ENCODE data around the gene STOX1. TPM values are rescaled to one million over a fixed set of nuclear protein-coding genes. Genes with fewer than 3 reads are reported as not detected.
A peak's percentile ranks its signal among the peaks of the same experiment; 100 is the strongest.

Gene STOX1
- total and polyA plus RNA-seq, 2 of the 13 experiments (the other 11 are each of a cell fraction or from before 2014, with no cell fraction given), result 2.5 to 6.0 TPM

DNA sequence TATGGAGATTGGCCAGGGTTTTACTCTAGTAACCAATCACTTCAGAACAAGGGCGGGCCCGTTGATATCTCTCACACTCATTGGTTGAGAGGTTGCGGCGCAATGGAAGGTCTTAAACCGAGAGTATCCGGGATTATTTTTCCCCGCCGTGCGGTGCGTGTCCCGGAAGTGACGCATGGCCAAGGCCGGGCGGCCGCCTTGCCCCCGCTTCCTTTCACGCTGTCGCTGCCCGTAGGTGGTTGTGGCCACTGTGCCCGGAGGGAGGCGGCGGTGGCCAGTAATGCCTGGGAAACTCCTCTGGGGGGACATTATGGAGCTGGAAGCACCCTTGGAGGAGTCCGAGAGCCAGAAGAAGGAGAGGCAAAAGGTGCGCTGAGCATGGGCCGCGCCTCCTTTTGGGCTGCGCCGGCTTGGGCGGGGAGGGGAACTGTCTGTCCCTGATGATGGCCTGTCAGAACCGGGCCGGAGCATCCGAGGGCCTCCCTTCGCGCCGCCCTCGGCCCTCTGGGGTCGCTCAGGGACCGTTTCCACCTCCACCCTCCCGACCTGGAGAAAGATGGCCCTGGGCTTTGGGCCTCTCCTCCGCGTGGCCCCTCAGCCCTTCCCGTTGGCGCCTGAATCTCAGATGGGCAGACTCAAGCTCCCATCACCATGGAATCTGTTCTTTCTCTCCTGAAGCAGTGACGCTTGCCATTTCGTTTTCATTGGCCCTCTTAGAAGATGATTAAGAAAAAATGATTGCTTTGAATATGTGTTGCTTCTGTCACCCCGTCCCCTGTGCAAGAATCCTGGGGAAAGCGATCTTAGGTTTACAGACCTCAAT lies 74.0 kb downstream of the STOX1 start, which contains the start of gene DDX50 (continued):
- TF ChIP-seq SOX5 (CRISPR knock-in tag; IDR thresholded peaks at IDR 0.05; ENCODE audit: borderline replicate concordance) (no peak), SMYD3 (CRISPR knock-in tag; IDR thresholded peaks at IDR 0.05) (no peak), GLMP (CRISPR knock-in tag; IDR thresholded peaks at IDR 0.05; ENCODE audit: borderline replicate concordance) (no peak), ZNF552 (CRISPR knock-in tag; IDR thresholded peaks at IDR 0.05; ENCODE audit: borderline replicate concordance) (no peak), ZNF17 (CRISPR knock-in tag; IDR thresholded peaks at IDR 0.05) (no peak), ZZZ3 (CRISPR knock-in tag; IDR thresholded peaks at IDR 0.05; ENCODE audit: borderline replicate concordance) (no peak), ZNF143 (CRISPR knock-in tag; IDR thresholded peaks at IDR 0.05) (peak; percentile 24; the same call in 1 of the 2 replicates), ZNF646 (CRISPR knock-in tag; IDR thresholded peaks at IDR 0.05) (no peak), TCF7 (IDR thresholded peaks at IDR 0.05; ENCODE audit: low read depth) (no peak), POLR2AphosphoS5 (IDR thresholded peaks at IDR 0.05; ENCODE audit: low read depth, low read length) (peak; percentile 62; the same call in 1 of the 2 replicates), ZNF362 (CRISPR knock-in tag; IDR thresholded peaks at IDR 0.05; ENCODE audit: borderline replicate concordance) (0 out of 2 replicates have a peak, but pooled peaks have one; percentile 22), ZNF354B (CRISPR knock-in tag; IDR thresholded peaks at IDR 0.05) (peak; percentile 84; the same call in 1 of the 2 replicates), ZNF274 (CRISPR knock-in tag; IDR thresholded peaks at IDR 0.05) (peak; percentile 9; the same call in 1 of the 2 replicates), REL (CRISPR knock-in tag; conservative IDR thresholded peaks at IDR 0.05) (peak; percentile 15; the same call in 1 of the 2 replicates), GATAD1 (CRISPR knock-in tag; IDR thresholded peaks at IDR 0.05) (peak; percentile 81), ZNF605 (CRISPR knock-in tag; IDR thresholded peaks at IDR 0.05) (peak; percentile 88; the same call in 1 of the 2 replicates)
- TF ChIP-seq, protein P1, sequence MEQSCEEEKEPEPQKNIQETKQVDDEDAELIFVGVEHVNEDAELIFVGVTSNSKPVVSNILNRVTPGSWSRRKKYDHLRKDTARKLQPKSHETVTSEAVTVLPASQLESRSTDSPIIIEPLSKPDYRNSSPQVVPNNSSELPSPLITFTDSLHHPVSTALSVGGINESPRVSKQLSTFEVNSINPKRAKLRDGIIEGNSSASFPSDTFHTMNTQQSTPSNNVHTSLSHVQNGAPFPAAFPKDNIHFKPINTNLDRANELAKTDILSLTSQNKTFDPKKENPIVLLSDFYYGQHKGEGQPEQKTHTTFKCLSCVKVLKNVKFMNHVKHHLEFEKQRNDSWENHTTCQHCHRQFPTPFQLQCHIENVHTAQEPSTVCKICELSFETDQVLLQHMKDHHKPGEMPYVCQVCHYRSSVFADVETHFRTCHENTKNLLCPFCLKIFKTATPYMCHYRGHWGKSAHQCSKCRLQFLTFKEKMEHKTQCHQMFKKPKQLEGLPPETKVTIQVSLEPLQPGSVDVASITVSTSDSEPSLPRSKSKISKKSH (CRISPR knock-in tag; IDR thresholded peaks at IDR 0.05; ENCODE audit: borderline replicate concordance), result peak; percentile 61; the same call in 1 of the 2 replicates
